ENCODE results near the gene KIF23. TPM values are rescaled to one million over a fixed set of nuclear protein-coding genes. Genes with fewer than 3 reads are reported as not detected.

Gene KIF23
- polyA plus RNA-seq, 1 of the 3 experiments (the other 2 are of a cell fraction): 25.8 TPM

DNA sequence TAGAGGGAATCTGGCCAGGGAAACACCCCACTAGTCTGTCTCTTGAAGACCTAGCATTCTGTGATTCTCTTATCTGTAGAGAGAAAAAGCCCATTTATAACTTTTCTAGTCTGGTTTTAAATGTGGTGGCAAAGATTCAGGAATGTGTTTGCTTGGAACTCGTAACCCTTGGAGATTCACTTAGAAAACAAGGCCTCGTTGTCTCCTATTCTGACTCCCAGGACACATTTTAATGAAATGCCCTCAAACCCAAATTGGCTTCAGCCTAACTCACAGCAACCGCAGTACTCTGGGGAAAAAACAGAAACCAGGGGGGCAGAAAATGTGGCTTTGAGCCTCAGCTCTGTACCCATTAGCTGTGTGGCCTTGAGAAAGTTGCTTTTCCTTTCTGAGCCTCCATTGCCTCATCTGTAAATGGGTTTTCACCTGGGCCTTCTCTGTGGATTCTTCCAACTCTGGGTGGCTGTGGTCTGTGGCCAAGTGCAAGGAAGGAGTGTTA lies 75.0 kb downstream of the KIF23 start (continued):
- no peak for TF ChIP-seq MEF2A (IDR thresholded peaks at IDR 0.05; ENCODE audit: borderline replicate concordance, low read depth)
- TF ChIP-seq FOSL2 (IDR thresholded peaks at IDR 0.05; ENCODE audit: borderline replicate concordance, low read depth): no peak
- no peak for TF ChIP-seq NRF1 (IDR thresholded peaks at IDR 0.05; ENCODE audit: low read depth, low read length)

DNA sequence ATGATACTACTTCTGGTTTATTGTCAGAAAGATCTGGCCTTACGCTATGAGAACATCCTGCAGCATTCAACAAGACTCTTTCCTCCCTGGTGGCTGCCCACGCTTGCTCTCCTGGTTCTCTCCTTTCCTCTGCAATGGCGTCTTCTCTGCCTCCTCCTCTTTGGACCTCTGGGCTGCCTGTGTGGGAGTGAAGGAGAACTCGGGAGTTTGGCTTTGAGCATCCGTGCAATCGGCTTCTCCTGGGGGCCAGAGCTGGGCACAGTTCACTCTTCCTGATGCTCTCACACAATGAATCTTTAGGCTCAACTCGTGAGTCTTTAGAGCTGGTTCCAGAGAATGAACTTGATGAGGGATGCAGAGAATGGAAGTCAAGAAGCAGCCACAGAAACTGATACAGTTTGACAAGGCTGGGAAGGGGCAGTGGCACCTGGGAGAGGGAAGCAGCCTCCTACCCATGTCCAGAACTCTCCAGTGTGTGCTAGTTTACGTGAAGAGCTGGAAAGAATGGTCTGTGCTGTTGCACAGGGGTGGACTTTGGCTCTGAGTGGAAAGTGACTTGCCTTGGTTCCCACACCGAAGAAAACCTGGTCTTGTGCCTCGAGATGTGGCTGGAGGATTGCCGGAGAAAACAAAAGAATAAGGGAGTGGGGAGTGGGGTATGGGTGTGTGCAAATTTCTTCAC lies 76.3 kb downstream of the KIF23 start:
- Histone ChIP-seq H3K9me3 (no peaks in the 10 kb centered on the region), H3K27me3 (ENCODE audit: insufficient read depth) (no peaks in the 10 kb centered on the region), H3K79me2 (ENCODE audit: insufficient read depth) (no peaks in the 10 kb centered on the region), H4K20me1 (ENCODE audit: insufficient read depth) (no peaks in the 10 kb centered on the region), H3K4me3 (ENCODE audit: low read depth in 2 of 2, low read length in 1 of 2) (no peak overlapping the region), H3K36me3 (replicated peaks in 1 of 2; ENCODE audit: control insufficient read depth in 1 of 2, insufficient read depth in 2 of 2, low read length in 1 of 2) (no peaks in the 10 kb centered on the region), H3F3A (replicated peaks; ENCODE audit: insufficient read depth) (no peaks in the 10 kb centered on the region), H3K9me2 (no peaks in the 10 kb centered on the region), H3K27ac (ENCODE audit: low read depth in 2 of 2, low read length in 1 of 2) (no peak overlapping the region), H3K4me2 (no peak overlapping the region), H3K9ac (no peak overlapping the region), H2AFZ (ENCODE audit: low read depth) (no peak overlapping the region), H3K4me1 (ENCODE audit: control insufficient read depth in 1 of 2, insufficient read depth in 2 of 2, low read depth in 1 of 2, low read length in 1 of 2) (peaks cover 0 to 4% of the 10 kb centered on the region in 2 experiments; a peak in 1 of 4 replicates)
- ChIA-PET POLR2A (no interaction called here), CTCF (interaction anchor here (1.0 to 1.1 kb wide), 2 partner anchors 11 to 12 kb away, joined by 3 to 4 read pairs; no protein-coding TSS in a partner anchor)
- 43% methylated on average over 11 of the region's 11 CpGs for WGBS (ENCODE audit: low lambda C conversion rate)
- TF ChIP-seq, protein P1, sequence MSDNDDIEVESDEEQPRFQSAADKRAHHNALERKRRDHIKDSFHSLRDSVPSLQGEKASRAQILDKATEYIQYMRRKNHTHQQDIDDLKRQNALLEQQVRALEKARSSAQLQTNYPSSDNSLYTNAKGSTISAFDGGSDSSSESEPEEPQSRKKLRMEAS (IDR thresholded peaks at IDR 0.05; ENCODE audit: low read depth): no peak
- TF ChIP-seq GATA2 (CRISPR knock-in tag; IDR thresholded peaks at IDR 0.05): no peak
- TF ChIP-seq, protein P2, sequence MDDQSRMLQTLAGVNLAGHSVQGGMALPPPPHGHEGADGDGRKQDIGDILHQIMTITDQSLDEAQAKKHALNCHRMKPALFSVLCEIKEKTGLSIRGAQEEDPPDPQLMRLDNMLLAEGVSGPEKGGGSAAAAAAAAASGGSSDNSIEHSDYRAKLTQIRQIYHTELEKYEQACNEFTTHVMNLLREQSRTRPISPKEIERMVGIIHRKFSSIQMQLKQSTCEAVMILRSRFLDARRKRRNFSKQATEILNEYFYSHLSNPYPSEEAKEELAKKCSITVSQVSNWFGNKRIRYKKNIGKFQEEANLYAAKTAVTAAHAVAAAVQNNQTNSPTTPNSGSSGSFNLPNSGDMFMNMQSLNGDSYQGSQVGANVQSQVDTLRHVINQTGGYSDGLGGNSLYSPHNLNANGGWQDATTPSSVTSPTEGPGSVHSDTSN (IDR thresholded peaks at IDR 0.05): no peak
- no peak for TF ChIP-seq CHD2 (IDR thresholded peaks at IDR 0.05; ENCODE audit: low read length, partially characterized antibody)
- TF ChIP-seq RAD21 (IDR thresholded peaks at IDR 0.05; ENCODE audit: low read length): no peak
- TF ChIP-seq, protein P3, sequence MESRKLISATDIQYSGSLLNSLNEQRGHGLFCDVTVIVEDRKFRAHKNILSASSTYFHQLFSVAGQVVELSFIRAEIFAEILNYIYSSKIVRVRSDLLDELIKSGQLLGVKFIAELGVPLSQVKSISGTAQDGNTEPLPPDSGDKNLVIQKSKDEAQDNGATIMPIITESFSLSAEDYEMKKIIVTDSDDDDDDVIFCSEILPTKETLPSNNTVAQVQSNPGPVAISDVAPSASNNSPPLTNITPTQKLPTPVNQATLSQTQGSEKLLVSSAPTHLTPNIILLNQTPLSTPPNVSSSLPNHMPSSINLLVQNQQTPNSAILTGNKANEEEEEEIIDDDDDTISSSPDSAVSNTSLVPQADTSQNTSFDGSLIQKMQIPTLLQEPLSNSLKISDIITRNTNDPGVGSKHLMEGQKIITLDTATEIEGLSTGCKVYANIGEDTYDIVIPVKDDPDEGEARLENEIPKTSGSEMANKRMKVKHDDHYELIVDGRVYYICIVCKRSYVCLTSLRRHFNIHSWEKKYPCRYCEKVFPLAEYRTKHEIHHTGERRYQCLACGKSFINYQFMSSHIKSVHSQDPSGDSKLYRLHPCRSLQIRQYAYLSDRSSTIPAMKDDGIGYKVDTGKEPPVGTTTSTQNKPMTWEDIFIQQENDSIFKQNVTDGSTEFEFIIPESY (IDR thresholded peaks at IDR 0.05; ENCODE audit: borderline replicate concordance, low read depth): no peak
- no peak for TF ChIP-seq EP300 (IDR thresholded peaks at IDR 0.05; ENCODE audit: borderline replicate concordance in 1 of 2, low read depth in 1 of 2, low read length in 1 of 2)
- no peak for TF ChIP-seq POLR2AphosphoS5 (IDR thresholded peaks at IDR 0.05; ENCODE audit: low read depth, low read length)
- no peak for TF ChIP-seq FOXJ3 (CRISPR knock-in tag; IDR thresholded peaks at IDR 0.05)
- TF ChIP-seq, protein P4, sequence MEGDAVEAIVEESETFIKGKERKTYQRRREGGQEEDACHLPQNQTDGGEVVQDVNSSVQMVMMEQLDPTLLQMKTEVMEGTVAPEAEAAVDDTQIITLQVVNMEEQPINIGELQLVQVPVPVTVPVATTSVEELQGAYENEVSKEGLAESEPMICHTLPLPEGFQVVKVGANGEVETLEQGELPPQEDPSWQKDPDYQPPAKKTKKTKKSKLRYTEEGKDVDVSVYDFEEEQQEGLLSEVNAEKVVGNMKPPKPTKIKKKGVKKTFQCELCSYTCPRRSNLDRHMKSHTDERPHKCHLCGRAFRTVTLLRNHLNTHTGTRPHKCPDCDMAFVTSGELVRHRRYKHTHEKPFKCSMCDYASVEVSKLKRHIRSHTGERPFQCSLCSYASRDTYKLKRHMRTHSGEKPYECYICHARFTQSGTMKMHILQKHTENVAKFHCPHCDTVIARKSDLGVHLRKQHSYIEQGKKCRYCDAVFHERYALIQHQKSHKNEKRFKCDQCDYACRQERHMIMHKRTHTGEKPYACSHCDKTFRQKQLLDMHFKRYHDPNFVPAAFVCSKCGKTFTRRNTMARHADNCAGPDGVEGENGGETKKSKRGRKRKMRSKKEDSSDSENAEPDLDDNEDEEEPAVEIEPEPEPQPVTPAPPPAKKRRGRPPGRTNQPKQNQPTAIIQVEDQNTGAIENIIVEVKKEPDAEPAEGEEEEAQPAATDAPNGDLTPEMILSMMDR (IDR thresholded peaks at IDR 0.05): no peak
- no peak for TF ChIP-seq RCOR1 (IDR thresholded peaks at IDR 0.05; ENCODE audit: low read length)
- TF ChIP-seq TCF12 (IDR thresholded peaks at IDR 0.05): no peak
- TF ChIP-seq TEAD4 (IDR thresholded peaks at IDR 0.05; ENCODE audit: borderline replicate concordance, insufficient read depth): no peak
- TF ChIP-seq, protein P5, sequence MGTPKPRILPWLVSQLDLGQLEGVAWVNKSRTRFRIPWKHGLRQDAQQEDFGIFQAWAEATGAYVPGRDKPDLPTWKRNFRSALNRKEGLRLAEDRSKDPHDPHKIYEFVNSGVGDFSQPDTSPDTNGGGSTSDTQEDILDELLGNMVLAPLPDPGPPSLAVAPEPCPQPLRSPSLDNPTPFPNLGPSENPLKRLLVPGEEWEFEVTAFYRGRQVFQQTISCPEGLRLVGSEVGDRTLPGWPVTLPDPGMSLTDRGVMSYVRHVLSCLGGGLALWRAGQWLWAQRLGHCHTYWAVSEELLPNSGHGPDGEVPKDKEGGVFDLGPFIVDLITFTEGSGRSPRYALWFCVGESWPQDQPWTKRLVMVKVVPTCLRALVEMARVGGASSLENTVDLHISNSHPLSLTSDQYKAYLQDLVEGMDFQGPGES (IDR thresholded peaks at IDR 0.05; ENCODE audit: low read depth, low read length): no peak
- DNase-seq: no peak
